ENCODE measurements around the gene MRE11.
A peak's percentile ranks its signal among the peaks of the same experiment; 100 is the strongest.

The MRE11 gene

GRCh38 chr11:94493281-94494125, at the start of gene MRE11, which contains the start of gene ANKRD49:
Gene MRE11, minus strand, starts transcription at chr11:94493844. Its CDS starts 1,043 bp downstream, at chr11:94492801.
Gene ANKRD49, plus strand, starts transcription at chr11:94493984. Its CDS starts 2,710 bp downstream, at chr11:94496694.
- DNase-seq (ENCODE audit: low read depth): peak; percentile 94

- DNase-seq (ENCODE audit: low read depth): no peak
Measured at GRCh38 chr11:94539420-94539819, 45.8 kb upstream of the MRE11 start.

- no peak for DNase-seq (ENCODE audit: low read depth)
Measured at GRCh38 chr11:94537031-94537600, 43.5 kb upstream of the MRE11 start.

GRCh38 chr11:94536386-94536785, 42.7 kb upstream of the MRE11 start:
- DNase-seq (ENCODE audit: low read depth): no peak

GRCh38 chr11:94533696-94534630, 40.3 kb upstream of the MRE11 start:
- DNase-seq (ENCODE audit: low read depth): no peak

- DNase-seq (ENCODE audit: low read depth): no peak
Measured at GRCh38 chr11:94533206-94533605, 39.6 kb upstream of the MRE11 start.

GRCh38 chr11:94532211-94532610, 38.6 kb upstream of the MRE11 start:
- no peak for DNase-seq (ENCODE audit: low read depth)

GRCh38 chr11:94528551-94528950, 34.9 kb upstream of the MRE11 start:
- DNase-seq (ENCODE audit: low read depth): no peak

GRCh38 chr11:94526645-94527438, 33.2 kb upstream of the MRE11 start:
- no peak for DNase-seq (ENCODE audit: low read depth)

GRCh38 chr11:94525546-94526324, 32.1 kb upstream of the MRE11 start:
- DNase-seq (ENCODE audit: low read depth): no peak

GRCh38 chr11:94524341-94524740, 30.7 kb upstream of the MRE11 start:
- DNase-seq (ENCODE audit: low read depth): no peak

- no peak for DNase-seq (ENCODE audit: low read depth)
Measured at GRCh38 chr11:94521684-94522083, 28.0 kb upstream of the MRE11 start.

GRCh38 chr11:94519478-94520084, 25.9 kb upstream of the MRE11 start:
- DNase-seq (ENCODE audit: low read depth): no peak

- DNase-seq (ENCODE audit: low read depth): no peak
Measured at GRCh38 chr11:94518300-94518699, 24.7 kb upstream of the MRE11 start.

GRCh38 chr11:94516725-94517124, 23.1 kb upstream of the MRE11 start:
- no peak for DNase-seq (ENCODE audit: low read depth)

GRCh38 chr11:94515398-94515797, 21.8 kb upstream of the MRE11 start:
- no peak for DNase-seq (ENCODE audit: low read depth)

GRCh38 chr11:94513091-94513490, 19.4 kb upstream of the MRE11 start:
- DNase-seq (ENCODE audit: low read depth): no peak

- peak; percentile 20 for DNase-seq (ENCODE audit: low read depth)
Measured at GRCh38 chr11:94511932-94512781, 18.5 kb upstream of the MRE11 start, which contains the start of gene C11orf97. Gene C11orf97, plus strand, starts transcription at chr11:94512461. Its CDS starts 68 bp downstream, at chr11:94512529.

- DNase-seq (ENCODE audit: low read depth): no peak
Measured at GRCh38 chr11:94507485-94507884, 13.8 kb upstream of the MRE11 start.

Data from activated T-helper 1 cell treated with Interleukin-2 at 50 U/mL for 16 hours (primary cell).